Measurements from ENCODE around the gene ELMO1. TPM values are rescaled to one million over a fixed set of nuclear protein-coding genes. Genes with fewer than 3 reads are reported as not detected.

The ELMO1 gene
- total RNA-seq, 1 experiment from 2014 or later: 7.8 TPM

GRCh38 chr7:37027557-37028341, 420.9 kb downstream of the ELMO1 start:
- Histone ChIP-seq H3K27ac (ENCODE audit: insufficient read length, low read depth, low read length) (no peak overlapping the region), H3K4me1 (ENCODE audit: insufficient read depth, low read length) (peaks cover 13% of the 10 kb centered on the region), H4K20me1 (ENCODE audit: control insufficient read depth, insufficient read depth, insufficient read length) (no peaks in the 10 kb centered on the region), H2BK5ac (ENCODE audit: insufficient read length, low read length) (no peak overlapping the region), H3K9ac (ENCODE audit: extremely low read depth, insufficient read length, low read length) (no peak overlapping the region), H2BK12ac (ENCODE audit: insufficient read length, low read depth, low read length) (no peak overlapping the region), H3K79me2 (ENCODE audit: insufficient read depth, low read length) (no peaks in the 10 kb centered on the region), H3K27me3 (ENCODE audit: insufficient read depth, low read length) (no peaks in the 10 kb centered on the region), H3K56ac (ENCODE audit: insufficient read length, low read depth, low read length) (no peak overlapping the region), H2BK120ac (ENCODE audit: low read depth, low read length, poor library complexity, severe bottlenecking) (no peak overlapping the region), H3T11ph (ENCODE audit: low read length) (no peak overlapping the region), H2AFZ (ENCODE audit: low read length) (no peak overlapping the region), H3K14ac (ENCODE audit: insufficient read depth, low read length) (no peak overlapping the region), H3K79me1 (ENCODE audit: insufficient read depth, low read depth, low read length, poor library complexity, severe bottlenecking) (no peaks in the 10 kb centered on the region), H3K4ac (ENCODE audit: low read depth, low read length) (no peak overlapping the region), H2BK15ac (ENCODE audit: low read depth, low read length) (no peak overlapping the region), H4K91ac (ENCODE audit: insufficient read length, low read depth, low read length) (no peak overlapping the region), H2BK20ac (ENCODE audit: low read depth, low read length, poor library complexity, severe bottlenecking) (no peak overlapping the region), H2AK5ac (ENCODE audit: insufficient read length, low read length) (no peak overlapping the region), H4K8ac (replicated peaks; ENCODE audit: insufficient read length, low read depth, low read length) (no peak overlapping the region), H4K5ac (ENCODE audit: insufficient read length, low read depth, low read length) (no peak overlapping the region), H3K9me3 (ENCODE audit: control insufficient read depth, low read depth, low read length) (no peaks in the 10 kb centered on the region), H3K23me2 (ENCODE audit: insufficient read length, low read depth, low read length, poor library complexity, severe bottlenecking) (no peaks in the 10 kb centered on the region), H3K23ac (ENCODE audit: insufficient read length, low read depth, low read length) (no peak overlapping the region), H3K4me2 (ENCODE audit: insufficient read depth, insufficient read length, low read length) (no peak overlapping the region), H3K18ac (ENCODE audit: insufficient read length, low read depth, low read length) (no peak overlapping the region)
- Mint-ChIP-seq H3K27ac (no peak overlapping the region), H3K27me3 (ENCODE audit: low read depth) (no peaks in the 10 kb centered on the region), H3K9me3 (no peaks in the 10 kb centered on the region), H3K4me3 (no peak overlapping the region), H3K36me3 (ENCODE audit: insufficient read depth in 1 of 3, low read depth in 3 of 3) (peaks cover 0 to 3% (median 0%) of the 10 kb centered on the region in 3 experiments; a peak in 2 of 7 replicates), H3K4me1 (peaks cover 15 to 33% of the 10 kb centered on the region in 2 experiments)
- WGBS (ENCODE audit: extremely low coverage, insufficient read length, low lambda C conversion rate): no CpG with 5 or more reads among the region's 6 CpGs
- DNase-seq: no peak
- peak; percentile 30; the same call in 1 of the 3 replicates for TF ChIP-seq CTCF (conservative IDR thresholded peaks at IDR 0.05)
